ENCODE data around the gene IRX2.

The IRX2 gene

GRCh38 chr5:2761921-2762488 is 10.5 kb upstream of the IRX2 start:
- no peaks in the 10 kb centered on the region for H3K27me3 ChIP-seq (ENCODE audit: insufficient read depth, insufficient read length)
- H3K36me3 ChIP-seq (ENCODE audit: insufficient read depth, insufficient read length, low read length), result no peaks in the 10 kb centered on the region
- no peak for TF ChIP-seq YY1 (IDR thresholded peaks at IDR 0.05; ENCODE audit: insufficient read depth, insufficient read length)
- no peak for TF ChIP-seq ZNF274 (IDR thresholded peaks at IDR 0.05; ENCODE audit: low read depth, low read length)
- TF ChIP-seq SUZ12 (IDR thresholded peaks at IDR 0.05; ENCODE audit: extremely low read depth, insufficient read depth, insufficient read length), result no peak
- no peaks in the 10 kb centered on the region for H3K4me1 ChIP-seq (ENCODE audit: insufficient read depth, insufficient read length)
- H3K9ac ChIP-seq (ENCODE audit: insufficient read length, low read depth), result no peak overlapping the region
- peaks cover 33% of the 10 kb centered on the region; the same call in 1 of the 2 replicates for H3K9me3 ChIP-seq (ENCODE audit: insufficient read depth, low read length)
- H3K4me3 ChIP-seq (ENCODE audit: insufficient read length, low read depth), result no peak overlapping the region
- DNase-seq (ENCODE audit: low read depth, low spot score), result no peak

- no peaks in the 10 kb centered on the region for H3K4me1 ChIP-seq (ENCODE audit: insufficient read depth, insufficient read length)
- no peak for DNase-seq (ENCODE audit: low read depth, low spot score)
Observed at GRCh38 chr5:2759696-2760461, 8.4 kb upstream of the IRX2 start.

GRCh38 chr5:2759091-2759490 is 7.6 kb upstream of the IRX2 start:
- Histone ChIP-seq H3K9me3 (ENCODE audit: insufficient read depth, low read length) (peaks cover 44% of the 10 kb centered on the region; the same call in 1 of the 2 replicates), H3K27me3 (ENCODE audit: insufficient read depth, insufficient read length) (no peaks in the 10 kb centered on the region), H3K9ac (ENCODE audit: insufficient read length, low read depth) (no peak overlapping the region), H3K4me3 (ENCODE audit: insufficient read length, low read depth) (no peak overlapping the region), H3K4me1 (ENCODE audit: insufficient read depth, insufficient read length) (no peaks in the 10 kb centered on the region), H3K36me3 (ENCODE audit: insufficient read depth, insufficient read length, low read length) (no peaks in the 10 kb centered on the region)
- TF ChIP-seq YY1 (IDR thresholded peaks at IDR 0.05; ENCODE audit: insufficient read depth, insufficient read length), result no peak
- TF ChIP-seq ZNF274 (IDR thresholded peaks at IDR 0.05; ENCODE audit: low read depth, low read length), result no peak
- no peak for TF ChIP-seq SUZ12 (IDR thresholded peaks at IDR 0.05; ENCODE audit: extremely low read depth, insufficient read depth, insufficient read length)
- DNase-seq (ENCODE audit: low read depth, low spot score), result no peak

More at GRCh38 chr5:2759696-2760461, 8.4 kb upstream of the IRX2 start:
- H3K4me3 ChIP-seq (ENCODE audit: insufficient read length, low read depth), result no peak overlapping the region
- H3K9me3 ChIP-seq (ENCODE audit: insufficient read depth, low read length), result peaks cover 44% of the 10 kb centered on the region; the same call in 1 of the 2 replicates
- TF ChIP-seq SUZ12 (IDR thresholded peaks at IDR 0.05; ENCODE audit: extremely low read depth, insufficient read depth, insufficient read length), result no peak
- no peak for TF ChIP-seq YY1 (IDR thresholded peaks at IDR 0.05; ENCODE audit: insufficient read depth, insufficient read length)
- TF ChIP-seq ZNF274 (IDR thresholded peaks at IDR 0.05; ENCODE audit: low read depth, low read length), result no peak
- H3K9ac ChIP-seq (ENCODE audit: insufficient read length, low read depth), result no peak overlapping the region
- H3K27me3 ChIP-seq (ENCODE audit: insufficient read depth, insufficient read length), result no peaks in the 10 kb centered on the region
- H3K36me3 ChIP-seq (ENCODE audit: insufficient read depth, insufficient read length, low read length), result no peaks in the 10 kb centered on the region

GRCh38 chr5:2758632-2759031 is 7.2 kb upstream of the IRX2 start:
- Histone ChIP-seq H3K36me3 (ENCODE audit: insufficient read depth, insufficient read length, low read length) (no peaks in the 10 kb centered on the region), H3K9me3 (ENCODE audit: insufficient read depth, low read length) (peaks cover 44% of the 10 kb centered on the region; the same call in 1 of the 2 replicates), H3K4me3 (ENCODE audit: insufficient read length, low read depth) (no peak overlapping the region), H3K4me1 (ENCODE audit: insufficient read depth, insufficient read length) (no peaks in the 10 kb centered on the region), H3K27me3 (ENCODE audit: insufficient read depth, insufficient read length) (no peaks in the 10 kb centered on the region), H3K9ac (ENCODE audit: insufficient read length, low read depth) (no peak overlapping the region)
- DNase-seq (ENCODE audit: low read depth, low spot score), result no peak
- TF ChIP-seq SUZ12 (IDR thresholded peaks at IDR 0.05; ENCODE audit: extremely low read depth, insufficient read depth, insufficient read length) (no peak), YY1 (IDR thresholded peaks at IDR 0.05; ENCODE audit: insufficient read depth, insufficient read length) (no peak), ZNF274 (IDR thresholded peaks at IDR 0.05; ENCODE audit: low read depth, low read length) (no peak)

- H3K4me1 ChIP-seq (ENCODE audit: insufficient read depth, insufficient read length), result no peaks in the 10 kb centered on the region
- no peak for DNase-seq (ENCODE audit: low read depth, low spot score)
- H3K4me3 ChIP-seq (ENCODE audit: insufficient read length, low read depth), result no peak overlapping the region
- peaks cover 44% of the 10 kb centered on the region; the same call in 1 of the 2 replicates for H3K9me3 ChIP-seq (ENCODE audit: insufficient read depth, low read length)
- no peaks in the 10 kb centered on the region for H3K36me3 ChIP-seq (ENCODE audit: insufficient read depth, insufficient read length, low read length)
- no peak for TF ChIP-seq ZNF274 (IDR thresholded peaks at IDR 0.05; ENCODE audit: low read depth, low read length)
- no peak for TF ChIP-seq SUZ12 (IDR thresholded peaks at IDR 0.05; ENCODE audit: extremely low read depth, insufficient read depth, insufficient read length)
- no peak for TF ChIP-seq YY1 (IDR thresholded peaks at IDR 0.05; ENCODE audit: insufficient read depth, insufficient read length)
- no peak overlapping the region for H3K9ac ChIP-seq (ENCODE audit: insufficient read length, low read depth)
- H3K27me3 ChIP-seq (ENCODE audit: insufficient read depth, insufficient read length), result no peaks in the 10 kb centered on the region
Observed at GRCh38 chr5:2757563-2758351, 6.3 kb upstream of the IRX2 start.

GRCh38 chr5:2756211-2757152 is 5.0 kb upstream of the IRX2 start:
- H3K9ac ChIP-seq (ENCODE audit: insufficient read length, low read depth), result peak overlapping the region; percentile 50
- no peaks in the 10 kb centered on the region for H3K36me3 ChIP-seq (ENCODE audit: insufficient read depth, insufficient read length, low read length)
- no peaks in the 10 kb centered on the region for H3K4me1 ChIP-seq (ENCODE audit: insufficient read depth, insufficient read length)
- peak overlapping the region; percentile 56 for H3K4me3 ChIP-seq (ENCODE audit: insufficient read length, low read depth)
- H3K27me3 ChIP-seq (ENCODE audit: insufficient read depth, insufficient read length), result no peaks in the 10 kb centered on the region
- DNase-seq (ENCODE audit: low read depth, low spot score), result no peak
- peaks cover 44% of the 10 kb centered on the region; the same call in 1 of the 2 replicates for H3K9me3 ChIP-seq (ENCODE audit: insufficient read depth, low read length)
- no peak for TF ChIP-seq YY1 (IDR thresholded peaks at IDR 0.05; ENCODE audit: insufficient read depth, insufficient read length)
- TF ChIP-seq SUZ12 (IDR thresholded peaks at IDR 0.05; ENCODE audit: extremely low read depth, insufficient read depth, insufficient read length), result no peak
- TF ChIP-seq ZNF274 (IDR thresholded peaks at IDR 0.05; ENCODE audit: low read depth, low read length), result no peak
